GM21786 (cell line): ENCODE results near the gene AP2M1.
A peak's percentile ranks its signal among the peaks of the same experiment; 100 is the strongest.

Experiments used
- ATAC-seq: cut with Tn5 transposase; IDR thresholded peaks from one replicate; pipeline ENCODE4 v1.9.1; 2021; ENCODE audit not compliant: unreplicated experiment

AP2M1 gene

DNA sequence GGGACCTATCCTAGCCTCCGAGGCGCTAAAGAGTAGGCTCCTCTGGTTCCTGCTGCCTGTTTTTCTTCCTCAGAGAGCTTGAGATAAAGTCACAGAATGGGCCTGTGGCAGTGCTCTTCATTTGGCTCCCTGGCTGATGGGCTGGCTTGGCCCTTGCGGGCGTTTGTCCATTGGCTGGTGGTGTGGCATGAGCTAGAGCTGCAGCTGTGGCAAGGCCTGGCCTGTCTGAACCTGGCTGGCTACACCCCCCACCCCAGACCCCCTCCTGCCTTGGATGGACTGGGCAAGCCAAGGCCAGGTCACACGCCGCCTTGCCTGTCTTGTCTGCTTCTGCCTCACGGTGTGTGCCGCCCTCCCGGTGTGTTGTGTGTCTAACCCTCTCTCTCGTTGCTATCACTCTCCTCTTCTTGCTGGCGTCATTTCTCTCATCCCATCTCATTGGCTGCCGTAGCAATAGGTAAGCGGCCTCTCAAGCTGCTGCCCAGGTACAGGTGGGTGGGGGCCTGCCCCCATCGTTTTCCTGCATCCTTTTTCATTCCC is 3.2 kb downstream of the AP2M1 start:
- ATAC-seq, result no peak

- no peak for ATAC-seq
Observed at GRCh38 chr3:184178521-184179138, 4.0 kb downstream of the AP2M1 start.

GRCh38 chr3:184180165-184180564 is 5.5 kb downstream of the AP2M1 start:
- no peak for ATAC-seq

DNA sequence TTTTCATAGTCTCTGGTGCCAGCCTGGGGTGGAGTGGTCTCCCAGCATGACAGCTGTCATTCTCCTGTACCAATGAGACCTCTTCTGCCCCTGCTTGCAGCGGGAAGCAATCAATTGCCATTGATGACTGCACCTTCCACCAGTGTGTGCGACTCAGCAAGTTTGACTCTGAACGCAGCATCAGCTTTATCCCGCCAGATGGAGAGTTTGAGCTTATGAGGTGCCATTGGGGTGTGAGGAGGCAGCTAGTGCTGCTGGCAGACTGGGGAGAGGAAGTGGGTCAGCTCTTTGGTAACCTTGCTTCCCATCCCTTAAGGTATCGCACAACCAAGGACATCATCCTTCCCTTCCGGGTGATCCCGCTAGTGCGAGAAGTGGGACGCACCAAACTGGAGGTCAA is 6.9 kb downstream of the AP2M1 start:
- ATAC-seq, result no peak

- ATAC-seq, result no peak
Observed at GRCh38 chr3:184183679-184184078, 9.0 kb downstream of the AP2M1 start.

- no peak for ATAC-seq
Observed at GRCh38 chr3:184184546-184185230, 10.0 kb downstream of the AP2M1 start.

GRCh38 chr3:184185461-184186183 is 11.0 kb downstream of the AP2M1 start:
- ATAC-seq, result peak; percentile 96

DNA sequence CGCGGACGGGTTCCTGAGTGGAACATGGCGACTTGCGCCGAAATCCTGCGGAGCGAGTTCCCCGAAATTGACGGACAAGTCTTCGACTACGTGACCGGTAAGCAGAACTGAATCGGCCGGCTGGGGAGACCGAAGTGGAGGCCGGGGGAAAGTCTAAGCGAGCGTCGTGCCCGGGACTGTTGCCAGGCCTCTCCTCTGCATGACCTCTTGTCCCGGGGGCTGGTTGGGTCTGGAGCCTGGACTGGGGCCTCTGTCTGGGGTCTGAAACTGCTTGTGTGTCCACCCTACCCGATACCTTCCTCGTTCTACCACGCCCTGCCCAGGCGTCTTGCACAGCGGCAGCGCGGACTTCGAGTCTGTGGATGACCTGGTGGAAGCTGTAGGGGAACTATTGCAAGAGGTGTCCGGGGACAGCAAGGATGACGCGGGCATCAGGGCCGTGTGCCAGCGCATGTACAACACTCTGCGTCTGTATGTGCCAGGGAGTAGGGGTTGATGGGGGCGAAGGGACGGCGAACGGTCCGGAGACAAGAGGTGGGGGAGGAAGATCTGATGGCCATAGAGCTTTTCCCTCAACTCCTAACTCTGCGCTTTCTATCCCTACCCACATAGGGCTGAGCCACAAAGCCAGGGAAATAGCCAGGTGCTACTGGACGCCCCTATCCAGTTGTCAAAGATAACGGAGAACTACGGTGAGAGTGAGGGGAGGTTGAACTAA is 11.7 kb downstream of the AP2M1 start, which contains the start of gene ABCF3:
TSS of gene ABCF3 (plus strand) at position 16 of the 718 bp plus-strand sequence. CDS start at position 25, 9 bp downstream.
- ATAC-seq, result peak; percentile 2

GRCh38 chr3:184186902-184187207 is 12.2 kb downstream of the AP2M1 start:
- ATAC-seq, result no peak

- ATAC-seq, result no peak
Observed at GRCh38 chr3:184188080-184188479, 13.4 kb downstream of the AP2M1 start.

DNA sequence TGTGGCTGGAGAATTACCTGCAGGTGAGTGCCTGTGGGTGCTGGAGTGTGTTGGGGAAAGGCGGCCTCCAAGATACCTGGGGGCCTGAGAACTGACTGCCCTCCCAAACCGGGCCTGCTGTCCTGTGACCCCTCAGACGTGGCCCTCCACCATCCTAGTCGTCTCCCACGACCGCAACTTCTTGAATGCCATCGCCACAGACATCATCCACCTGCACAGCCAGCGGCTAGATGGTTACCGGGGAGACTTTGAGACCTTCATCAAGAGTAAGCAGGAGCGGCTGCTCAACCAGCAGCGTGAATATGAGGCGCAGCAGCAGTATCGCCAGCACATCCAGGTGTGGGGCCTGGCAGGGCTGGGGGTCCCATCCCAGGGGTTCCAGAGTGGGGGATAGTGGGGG is 14.8 kb downstream of the AP2M1 start:
- no peak for ATAC-seq

DNA sequence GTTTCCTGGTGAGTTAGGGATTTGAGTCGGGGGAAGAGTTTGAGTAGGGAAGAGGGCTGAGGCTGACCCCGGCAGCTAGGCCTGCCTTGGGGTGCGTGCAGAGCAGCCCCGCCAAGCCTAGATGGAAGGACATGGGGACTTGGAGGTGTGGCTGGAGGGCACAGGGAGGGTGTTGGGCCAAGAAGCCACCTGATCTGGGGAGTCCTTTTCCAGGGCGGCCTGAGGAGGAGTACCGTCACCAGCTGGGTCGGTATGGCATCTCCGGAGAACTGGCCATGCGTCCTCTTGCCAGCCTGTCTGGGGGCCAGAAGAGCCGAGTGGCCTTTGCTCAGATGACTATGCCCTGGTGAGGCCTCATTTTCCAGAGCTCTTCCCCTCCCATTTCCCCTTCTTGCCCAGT is 18.2 kb downstream of the AP2M1 start:
- ATAC-seq, result no peak

DNA sequence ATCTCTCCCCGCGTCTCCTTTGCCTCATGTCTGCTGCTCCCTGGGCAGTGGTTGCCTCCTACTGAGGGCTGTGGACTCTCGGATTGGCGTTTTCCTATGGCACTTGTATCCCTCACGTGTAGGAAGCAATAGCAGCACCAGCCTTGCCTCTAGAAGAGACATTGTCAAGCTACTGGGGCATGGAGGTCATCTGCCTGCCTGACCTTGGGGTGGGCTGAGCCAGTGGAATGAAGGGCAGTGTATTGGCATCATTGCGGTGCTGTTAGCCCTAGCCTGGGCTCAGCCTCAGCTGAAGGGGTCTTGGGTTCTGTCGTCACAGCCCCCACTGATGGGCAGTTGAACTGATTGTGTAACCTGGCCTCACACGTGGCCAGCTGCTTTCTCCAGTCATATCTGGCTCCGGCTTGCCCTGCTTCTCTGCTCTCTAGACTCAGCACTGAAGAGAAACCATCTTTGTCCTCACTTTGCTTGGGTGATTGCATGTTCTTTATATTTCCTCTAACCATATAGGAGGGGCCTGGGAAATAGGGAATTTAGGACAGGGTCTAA is 19.4 kb downstream of the AP2M1 start:
- ATAC-seq, result no peak

DNA sequence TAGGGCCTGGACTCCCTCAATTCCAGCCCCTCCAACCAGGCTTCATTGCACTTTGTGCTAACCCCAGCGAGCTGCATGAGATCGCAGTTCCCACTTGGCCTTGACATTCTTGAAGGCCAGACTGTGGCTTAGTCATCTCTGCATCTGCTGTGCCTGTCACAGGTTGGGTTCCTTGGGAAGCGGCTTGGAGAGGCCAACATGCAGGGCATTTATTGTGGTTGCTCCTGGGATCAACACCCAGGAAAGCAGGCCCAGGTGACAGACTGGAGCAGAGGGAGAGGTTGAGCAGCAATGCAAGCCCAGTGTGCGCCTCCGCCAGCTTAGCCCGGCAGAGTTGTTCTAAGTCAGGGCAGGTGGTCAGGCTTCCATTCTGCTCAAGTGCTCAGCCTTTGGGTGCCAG is 21.9 kb downstream of the AP2M1 start:
- no peak for ATAC-seq

- no peak for ATAC-seq
Observed at GRCh38 chr3:184198509-184198908, 23.9 kb downstream of the AP2M1 start.

- no peak for ATAC-seq
Observed at GRCh38 chr3:184200825-184201224, 26.2 kb downstream of the AP2M1 start.

DNA sequence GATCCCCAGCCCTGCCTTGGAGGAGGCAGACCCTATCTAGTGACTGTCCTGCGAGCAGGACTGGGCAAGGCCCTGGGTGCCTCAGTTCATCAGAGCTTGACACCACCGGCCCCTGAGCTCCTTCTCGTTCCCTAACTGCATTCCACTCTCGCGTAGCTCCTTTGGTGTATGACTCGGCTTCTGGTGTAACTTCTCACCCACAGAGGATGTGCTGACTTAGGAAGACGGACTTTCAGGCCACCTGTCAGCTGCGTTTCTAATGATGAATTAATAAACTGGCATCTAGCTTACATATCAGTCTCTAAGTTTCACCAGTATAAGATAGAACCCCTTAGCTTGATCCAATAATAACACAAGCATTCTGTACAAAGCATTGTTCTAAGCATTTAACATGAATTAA is 28.9 kb downstream of the AP2M1 start:
- no peak for ATAC-seq

DNA sequence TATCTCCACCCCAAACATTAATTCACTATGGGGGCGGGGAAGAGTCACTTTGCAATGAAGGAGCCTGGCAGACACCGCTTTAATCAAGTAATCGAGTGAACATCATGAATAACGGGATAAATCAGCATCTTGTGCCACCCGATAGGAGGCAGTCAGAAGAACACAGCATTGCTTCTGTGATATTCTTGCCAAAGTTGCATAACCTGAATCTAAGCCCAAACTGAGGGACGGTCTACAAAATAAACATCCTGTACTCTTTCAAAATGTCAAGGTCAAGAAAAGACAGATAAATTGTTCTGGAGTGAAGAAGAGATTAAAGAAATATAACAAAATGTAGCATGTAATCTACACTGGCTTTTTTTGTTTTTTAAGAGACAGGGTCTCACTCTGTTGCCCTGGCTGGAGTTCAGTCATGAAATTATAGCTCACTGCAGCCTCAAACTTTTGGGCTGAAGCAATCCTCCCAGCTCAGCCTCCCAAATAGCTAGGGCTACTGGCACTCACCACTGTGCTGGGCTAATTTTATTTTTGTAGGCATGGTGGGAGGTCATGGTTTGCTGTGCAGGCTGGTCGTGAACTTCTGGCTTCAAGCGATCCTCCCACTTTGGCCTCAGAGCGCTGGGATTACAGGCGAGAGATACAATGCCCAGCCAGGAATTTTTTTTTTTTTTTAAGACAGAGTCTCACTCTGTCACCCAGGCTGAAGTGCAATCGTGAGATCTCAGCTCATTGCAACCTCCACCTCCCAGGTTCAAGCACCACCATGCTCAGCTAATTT is 34.7 kb downstream of the AP2M1 start:
- no peak for ATAC-seq

- ATAC-seq, result no peak
Observed at GRCh38 chr3:184211297-184211696, 36.6 kb downstream of the AP2M1 start.

- ATAC-seq, result no peak
Observed at GRCh38 chr3:184211718-184212117, 37.1 kb downstream of the AP2M1 start.
